ENCODE results near the gene COL12A1. TPM values are rescaled to one million over a fixed set of nuclear protein-coding genes. Genes with fewer than 3 reads are reported as not detected.
A peak's percentile ranks its signal among the peaks of the same experiment; 100 is the strongest.

Gene COL12A1
- total RNA-seq (2014; rRNA removed; shearing (Covaris generic)): 4.0 and 6.3 TPM in 2 replicates
- polyA plus RNA-seq (2016; fragmentation: Nextera tagmentation; extraction: Ambion mirVana): 0.39 and 1.2 TPM in 2 replicates
- long read RNA-seq: 0 reads

DNA sequence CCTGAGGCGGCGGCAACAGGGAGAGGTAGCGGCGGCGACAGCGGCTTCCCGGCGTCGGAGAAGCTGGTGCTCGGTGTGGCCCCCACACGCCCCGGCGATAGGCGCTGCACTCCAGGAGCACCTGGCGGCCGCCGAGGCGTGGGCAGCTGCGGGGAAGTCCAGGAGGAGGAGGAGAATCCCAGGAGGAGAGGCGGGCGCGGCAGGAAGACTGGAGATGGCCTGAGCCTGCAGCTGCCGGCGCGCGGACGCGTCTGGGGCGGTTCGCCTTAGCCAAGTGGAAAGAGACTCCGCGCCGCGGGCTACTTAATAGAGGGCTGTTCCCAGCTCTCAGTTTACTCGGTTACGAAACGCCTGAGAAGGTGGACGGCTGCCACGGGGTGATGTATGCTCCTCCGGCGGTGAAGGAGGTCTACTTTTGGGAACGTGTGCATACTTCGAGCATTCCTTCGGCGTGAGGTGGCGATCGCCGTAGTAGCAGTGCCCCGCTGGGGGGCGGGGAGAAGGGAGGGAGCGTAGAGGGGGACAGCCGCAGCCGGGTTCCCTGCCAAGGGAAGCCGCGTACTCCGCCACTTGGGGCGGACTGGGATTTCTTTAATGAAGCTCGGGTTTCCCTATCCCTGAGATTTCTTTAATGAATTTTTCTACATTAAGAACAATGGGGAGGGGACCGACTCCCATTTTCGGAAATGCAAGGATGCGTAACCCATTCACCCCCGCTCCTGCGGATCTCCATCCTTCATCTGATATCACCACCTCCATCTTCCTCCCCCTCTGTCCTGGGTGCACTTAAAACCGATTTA, at the start of gene COL12A1:
Gene COL12A1, minus strand, starts transcription at position 278 of the 800 bp plus-strand sequence. CDS start 3,261 bp downstream, outside the sequence.
- TF ChIP-seq, protein P1, sequence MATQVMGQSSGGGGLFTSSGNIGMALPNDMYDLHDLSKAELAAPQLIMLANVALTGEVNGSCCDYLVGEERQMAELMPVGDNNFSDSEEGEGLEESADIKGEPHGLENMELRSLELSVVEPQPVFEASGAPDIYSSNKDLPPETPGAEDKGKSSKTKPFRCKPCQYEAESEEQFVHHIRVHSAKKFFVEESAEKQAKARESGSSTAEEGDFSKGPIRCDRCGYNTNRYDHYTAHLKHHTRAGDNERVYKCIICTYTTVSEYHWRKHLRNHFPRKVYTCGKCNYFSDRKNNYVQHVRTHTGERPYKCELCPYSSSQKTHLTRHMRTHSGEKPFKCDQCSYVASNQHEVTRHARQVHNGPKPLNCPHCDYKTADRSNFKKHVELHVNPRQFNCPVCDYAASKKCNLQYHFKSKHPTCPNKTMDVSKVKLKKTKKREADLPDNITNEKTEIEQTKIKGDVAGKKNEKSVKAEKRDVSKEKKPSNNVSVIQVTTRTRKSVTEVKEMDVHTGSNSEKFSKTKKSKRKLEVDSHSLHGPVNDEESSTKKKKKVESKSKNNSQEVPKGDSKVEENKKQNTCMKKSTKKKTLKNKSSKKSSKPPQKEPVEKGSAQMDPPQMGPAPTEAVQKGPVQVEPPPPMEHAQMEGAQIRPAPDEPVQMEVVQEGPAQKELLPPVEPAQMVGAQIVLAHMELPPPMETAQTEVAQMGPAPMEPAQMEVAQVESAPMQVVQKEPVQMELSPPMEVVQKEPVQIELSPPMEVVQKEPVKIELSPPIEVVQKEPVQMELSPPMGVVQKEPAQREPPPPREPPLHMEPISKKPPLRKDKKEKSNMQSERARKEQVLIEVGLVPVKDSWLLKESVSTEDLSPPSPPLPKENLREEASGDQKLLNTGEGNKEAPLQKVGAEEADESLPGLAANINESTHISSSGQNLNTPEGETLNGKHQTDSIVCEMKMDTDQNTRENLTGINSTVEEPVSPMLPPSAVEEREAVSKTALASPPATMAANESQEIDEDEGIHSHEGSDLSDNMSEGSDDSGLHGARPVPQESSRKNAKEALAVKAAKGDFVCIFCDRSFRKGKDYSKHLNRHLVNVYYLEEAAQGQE (IDR thresholded peaks at IDR 0.05; ENCODE audit: unreplicated experiment): no peak
- no peak for TF ChIP-seq EZH2 (IDR thresholded peaks at IDR 0.05; ENCODE audit: low read depth, unreplicated experiment)
- TF ChIP-seq ZNF114 (CRISPR knock-in tag; IDR thresholded peaks at IDR 0.05): no peak
- TF ChIP-seq EZH2phosphoT487 (IDR thresholded peaks at IDR 0.05; ENCODE audit: unreplicated experiment): no peak
- no peak for TF ChIP-seq JUNB (IDR thresholded peaks at IDR 0.05; ENCODE audit: unreplicated experiment)
- no peak for TF ChIP-seq NANOG (IDR thresholded peaks at IDR 0.05; ENCODE audit: borderline replicate concordance)
- 0 out of 2 replicates have a peak, but pooled peaks have one; percentile 33 for TF ChIP-seq POLR2AphosphoS5 (IDR thresholded peaks at IDR 0.05; ENCODE audit: low read depth)
- 0 out of 2 replicates have a peak, but pooled peaks have one; percentile 35 for TF ChIP-seq CREB1 (CRISPR knock-in tag; IDR thresholded peaks at IDR 0.05; ENCODE audit: low read depth)
- TF ChIP-seq ETS1 (IDR thresholded peaks at IDR 0.05): no peak
- no peak for TF ChIP-seq STAT1 (IDR thresholded peaks at IDR 0.05; ENCODE audit: unreplicated experiment)
- peak in 1 of 2 experiments; percentile 3; a peak in 1 of 4 replicates for TF ChIP-seq CTCF (conservative IDR thresholded peaks at IDR 0.05; ENCODE audit: low read depth in 2 of 2)
- no peak for TF ChIP-seq ZNF331 (CRISPR knock-in tag; IDR thresholded peaks at IDR 0.05; ENCODE audit: low read depth)
- no peak for TF ChIP-seq ZNF462 (CRISPR knock-in tag; IDR thresholded peaks at IDR 0.05)
- H3K79me2 ChIP-seq (replicated peaks; ENCODE audit: insufficient read depth): no peaks in the 10 kb centered on the region
- H3K9me2 ChIP-seq (ENCODE audit: insufficient read depth): no peaks in the 10 kb centered on the region
- no peaks in the 10 kb centered on the region for H3F3A ChIP-seq (replicated peaks; ENCODE audit: low read depth)
- H2AFZ ChIP-seq: peak within 1 kb of the TSS; percentile 99
- Mint-ChIP-seq H3K27ac (no peak within 1 kb of the TSS), H3K4me3 (peak within 1 kb of the TSS; percentile 78), H3K36me3 (ENCODE audit: low read depth) (no peaks in the 10 kb centered on the region), H3K27me3 (ENCODE audit: insufficient read depth, low read depth, poor library complexity) (peaks cover 81% of the 10 kb centered on the region), H3K4me1 (peaks cover 44% of the 10 kb centered on the region; the same call in 2 of the 3 replicates), H3K9me3 (no peaks in the 10 kb centered on the region; the same call in 2 of the 3 replicates)
- H3K36me3 ChIP-seq (ENCODE audit: insufficient read depth): no peaks in the 10 kb centered on the region
- H3K4me3 ChIP-seq: peak within 1 kb of the TSS; percentile 80
- peak; percentile 90 for DNase-seq (ENCODE audit: low spot score)
- H3K4me1 ChIP-seq (ENCODE audit: insufficient read depth): peaks cover 34% of the 10 kb centered on the region
- H3K27ac ChIP-seq (ENCODE audit: low read depth): no peak within 1 kb of the TSS
- H4K20me1 ChIP-seq (replicated peaks; ENCODE audit: insufficient read depth): no peaks in the 10 kb centered on the region
- H3K27me3 ChIP-seq (ENCODE audit: insufficient read depth): peaks cover 87% of the 10 kb centered on the region
- H3K4me2 ChIP-seq: peak within 1 kb of the TSS; percentile 98
- ATAC-seq: peak; percentile 23
